HK-2 (cell line): ENCODE results near the gene HIRA.
"Not testable (repeated sequence)": the region's sequence is repeated elsewhere in the genome, so short reads cannot be mapped to it uniquely, and the experiment has no call there.

Experiments used
- DNase-seq: peaks from one replicate; pipeline ENCODE4 v3.0.0-alpha.2; 2018; ENCODE audit not compliant: unreplicated experiment

The HIRA gene

DNA sequence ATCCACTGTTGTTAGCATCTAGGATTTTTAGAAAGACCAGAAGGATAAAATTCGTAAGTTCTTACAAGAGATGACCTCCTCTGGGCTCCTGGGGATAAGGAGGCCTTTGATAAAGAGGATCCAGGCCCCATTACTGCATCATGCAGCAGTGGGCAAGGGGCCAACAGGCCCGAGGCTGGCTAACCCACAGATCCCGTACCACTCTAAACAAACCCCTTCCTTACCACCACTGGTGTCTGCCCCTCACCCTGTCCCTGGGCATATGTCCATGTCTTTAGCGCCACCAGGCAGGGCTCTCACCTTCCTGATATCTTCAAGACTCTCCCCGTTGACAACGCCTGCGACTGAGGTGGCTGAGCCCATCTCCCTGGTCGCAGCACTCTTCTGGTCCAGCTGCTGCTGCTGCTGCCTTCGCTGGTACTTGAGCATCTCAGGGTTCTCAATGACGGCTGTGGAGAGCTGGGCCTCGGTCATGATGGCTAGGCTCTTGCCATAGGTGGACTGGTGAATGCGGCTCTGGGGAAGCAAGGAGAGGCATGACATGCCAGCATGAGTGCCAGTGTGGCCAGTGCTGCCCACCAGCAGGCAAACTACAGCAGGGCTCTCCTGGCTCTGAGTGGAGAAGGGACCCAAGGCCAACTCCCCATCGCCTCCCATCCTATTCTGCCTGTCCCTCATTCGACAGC is 46.2 kb downstream of the HIRA start:
- no peak for DNase-seq

DNA sequence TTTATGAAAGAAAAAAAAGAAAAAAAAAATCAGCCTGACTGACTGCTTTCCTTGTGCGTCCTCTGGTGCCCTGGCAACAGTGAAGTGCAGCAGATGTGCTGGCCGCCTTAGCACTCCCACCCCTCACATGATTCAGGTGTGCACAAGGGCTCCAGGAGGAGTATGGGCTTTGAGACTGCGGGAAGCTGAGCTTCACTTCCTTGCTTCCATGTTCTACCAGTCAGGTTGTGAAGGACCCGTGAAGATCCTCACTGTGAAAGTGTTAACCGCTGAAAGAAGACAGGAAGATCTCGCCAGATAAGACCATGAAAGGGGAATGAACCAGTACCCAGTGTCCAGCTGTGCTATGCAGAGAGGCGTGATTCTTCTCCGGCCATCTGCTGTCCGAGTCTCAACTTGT is 48.2 kb downstream of the HIRA start:
- DNase-seq = no peak

DNA sequence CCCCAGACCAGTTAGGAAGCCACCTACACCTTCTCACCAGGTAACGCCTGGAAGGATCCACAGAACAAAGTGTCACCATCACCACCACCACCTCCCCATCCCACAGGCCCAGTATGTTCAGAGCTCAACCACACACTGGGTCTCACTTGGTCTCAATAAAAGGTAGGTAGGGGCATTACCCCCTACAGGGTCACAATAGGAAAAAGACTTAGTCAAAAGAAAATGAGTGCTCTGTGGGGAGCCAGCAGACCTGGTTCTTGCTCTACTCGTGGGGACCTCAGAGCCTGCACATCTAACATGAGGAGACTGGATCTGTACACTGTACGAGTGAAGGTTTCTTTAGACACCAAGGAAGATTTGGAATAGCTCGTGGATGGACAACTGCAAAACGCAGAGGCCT is 49.3 kb downstream of the HIRA start:
- no peak for DNase-seq

DNA sequence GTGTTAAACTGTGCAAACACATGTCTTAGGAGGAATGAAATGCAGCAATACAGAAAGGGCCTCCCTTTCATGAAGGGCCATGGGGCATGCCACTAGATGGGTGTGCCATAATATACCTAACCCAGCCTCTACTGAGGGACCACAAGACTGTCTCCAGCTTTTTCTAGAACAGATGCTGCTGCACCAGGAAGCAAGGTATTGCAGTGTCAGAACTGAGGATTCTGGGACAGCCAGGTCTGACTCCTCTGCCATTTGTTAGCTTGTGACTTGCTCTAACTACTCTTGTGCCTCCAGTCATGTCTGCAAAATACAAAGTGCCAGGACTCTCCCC is 53.2 kb downstream of the HIRA start:
- no peak for DNase-seq

DNA sequence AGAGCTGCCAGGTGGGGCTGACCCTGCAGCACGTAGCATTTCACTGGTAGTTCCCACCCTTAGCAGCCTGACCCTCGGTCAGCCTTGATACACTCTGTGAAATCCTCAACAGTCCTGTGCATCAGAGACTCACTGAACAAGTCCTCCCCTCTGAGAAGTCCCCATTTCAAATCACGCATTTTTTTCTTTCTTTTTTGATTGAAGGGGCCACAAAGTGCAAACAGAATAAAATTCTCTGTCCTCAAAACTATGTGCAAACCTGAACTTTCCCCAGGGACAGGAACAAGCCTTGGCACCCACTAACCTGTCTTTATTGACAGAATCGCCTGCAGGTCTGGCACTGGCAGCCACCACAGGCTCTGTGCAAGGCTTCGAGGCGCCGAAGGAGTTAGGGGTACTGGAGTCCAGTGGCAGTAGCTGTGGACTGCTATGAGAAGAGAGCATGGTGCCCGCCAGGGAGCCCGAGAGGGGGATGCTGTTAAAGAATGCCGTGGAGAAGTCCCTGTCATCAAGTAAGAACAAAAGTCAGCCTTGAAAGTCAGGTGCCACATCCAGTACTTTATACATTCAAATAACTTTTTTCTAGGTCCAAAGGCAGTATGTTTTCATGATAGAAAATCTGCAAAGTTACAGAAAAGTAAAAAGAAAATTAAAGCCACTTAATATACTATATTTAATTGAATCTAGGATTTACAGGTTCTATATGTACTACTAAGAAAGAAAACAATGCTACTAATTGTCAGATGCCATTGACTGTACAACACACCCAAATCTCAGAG is 53.8 kb downstream of the HIRA start:
- no peak for DNase-seq

DNA sequence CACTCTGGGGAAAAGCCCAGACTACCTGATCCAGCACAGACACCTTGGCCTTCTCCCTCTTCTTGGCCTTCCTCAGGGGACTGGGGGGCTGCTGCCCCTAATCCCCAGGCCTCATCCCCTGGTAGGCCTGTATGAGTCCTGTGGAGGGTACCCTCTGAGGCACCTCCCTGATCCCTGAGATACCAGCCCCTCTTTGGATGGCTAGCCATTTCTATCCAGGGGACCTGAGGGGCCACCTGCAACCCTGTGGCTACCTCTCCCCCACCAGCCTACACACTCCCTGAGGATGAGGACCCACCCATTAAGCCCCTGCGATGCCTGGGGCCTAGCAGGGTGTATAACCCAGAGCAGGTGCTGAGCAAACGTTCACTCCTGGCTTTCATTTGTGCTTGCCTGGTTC is 54.6 kb downstream of the HIRA start:
- DNase-seq = no peak

DNA sequence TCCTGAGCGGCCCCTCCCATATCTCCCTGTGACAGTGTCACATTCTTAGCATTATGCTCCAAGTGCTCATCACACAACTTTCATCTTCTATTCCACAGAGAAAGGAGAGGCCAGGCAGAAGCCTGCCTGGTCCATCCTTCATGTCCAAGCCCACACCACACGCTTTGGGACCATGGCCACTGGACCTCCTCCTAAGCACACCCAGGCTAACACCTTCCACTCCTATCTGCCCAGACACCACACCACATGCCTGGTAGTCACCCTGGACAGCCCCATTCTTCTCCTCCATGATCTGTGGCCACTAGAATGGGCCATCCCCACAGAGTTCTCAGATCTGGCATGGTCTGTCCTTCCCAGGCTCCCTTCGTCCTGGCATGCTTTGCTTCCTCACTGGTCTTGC is 55.3 kb downstream of the HIRA start:
- DNase-seq = no peak

DNA sequence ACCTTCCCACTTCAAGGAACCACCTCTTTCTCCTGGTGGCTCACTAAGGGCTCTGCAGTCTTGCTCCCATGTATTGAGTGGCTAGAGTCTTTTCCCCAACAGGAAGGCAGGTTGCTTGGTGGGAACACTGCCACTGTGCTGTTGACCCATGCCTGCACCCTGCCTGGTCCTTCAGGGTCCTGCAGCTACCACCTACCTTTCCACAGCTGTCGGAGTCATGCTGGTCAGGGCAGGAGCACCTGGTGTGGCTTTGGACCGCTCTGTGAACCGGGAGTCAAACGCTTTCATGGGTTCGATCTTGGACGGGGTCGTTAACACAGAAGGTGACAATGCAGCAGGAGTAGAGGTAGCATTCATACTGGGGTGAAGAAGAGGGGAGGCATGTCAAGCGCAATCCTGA is 56.1 kb downstream of the HIRA start:
- DNase-seq = no peak

DNA sequence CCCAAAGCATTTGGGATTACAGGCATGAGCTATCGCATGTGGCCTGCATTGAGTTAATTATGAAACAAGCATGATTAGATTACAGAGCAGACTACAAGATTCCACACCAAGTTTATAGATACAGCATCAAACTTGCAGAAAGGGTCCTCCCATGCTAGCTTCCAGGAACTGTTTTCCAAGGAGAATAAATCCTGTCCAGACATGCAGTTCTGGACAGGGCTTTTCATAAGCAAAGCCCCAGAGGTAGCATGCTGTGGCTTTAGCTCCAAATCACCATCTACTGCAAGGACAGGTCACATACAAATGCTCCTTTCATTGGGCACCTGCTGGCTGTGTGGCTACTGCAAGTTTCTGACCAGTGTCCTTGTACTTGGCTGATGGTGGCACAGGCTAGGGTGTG is 57.1 kb downstream of the HIRA start:
- no peak for DNase-seq

DNA sequence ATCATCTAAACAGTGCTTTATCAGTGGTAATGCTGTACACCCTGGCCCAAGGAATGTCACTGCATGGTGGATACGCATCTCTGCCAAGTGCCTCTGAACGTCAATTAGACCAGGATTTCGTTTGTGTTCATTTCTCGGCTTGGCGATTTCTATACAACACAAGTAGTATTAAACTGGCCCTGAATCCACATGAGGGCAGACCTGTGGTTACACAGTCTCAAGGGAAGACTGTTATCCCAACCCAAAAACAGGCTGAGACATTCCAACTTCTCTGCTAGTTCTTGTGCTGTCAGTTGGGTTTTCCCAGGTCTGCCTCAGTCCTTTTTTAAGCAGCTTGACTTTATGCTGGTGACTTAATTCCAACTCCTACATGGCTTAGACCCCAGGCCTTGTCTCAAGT is 58.1 kb downstream of the HIRA start:
- no peak for DNase-seq

DNA sequence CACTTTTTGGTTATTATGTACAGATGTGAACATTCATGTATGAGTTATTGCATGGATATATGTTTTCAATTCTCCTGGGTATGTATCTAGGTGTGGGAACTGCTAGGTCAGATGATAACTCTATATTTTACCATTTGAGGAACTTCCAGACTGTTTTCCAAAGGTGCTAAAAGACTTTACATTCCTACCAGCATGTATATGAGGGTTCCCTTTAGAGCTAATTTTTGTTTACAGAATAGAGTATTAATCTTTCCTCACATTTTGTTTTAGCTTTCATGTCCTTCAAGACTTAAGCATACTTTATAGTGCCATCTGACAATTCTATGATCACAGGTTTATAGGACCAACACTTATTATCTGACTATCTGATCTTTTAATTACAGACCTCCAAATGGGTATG is 59.6 kb downstream of the HIRA start:
- no peak for DNase-seq

DNA sequence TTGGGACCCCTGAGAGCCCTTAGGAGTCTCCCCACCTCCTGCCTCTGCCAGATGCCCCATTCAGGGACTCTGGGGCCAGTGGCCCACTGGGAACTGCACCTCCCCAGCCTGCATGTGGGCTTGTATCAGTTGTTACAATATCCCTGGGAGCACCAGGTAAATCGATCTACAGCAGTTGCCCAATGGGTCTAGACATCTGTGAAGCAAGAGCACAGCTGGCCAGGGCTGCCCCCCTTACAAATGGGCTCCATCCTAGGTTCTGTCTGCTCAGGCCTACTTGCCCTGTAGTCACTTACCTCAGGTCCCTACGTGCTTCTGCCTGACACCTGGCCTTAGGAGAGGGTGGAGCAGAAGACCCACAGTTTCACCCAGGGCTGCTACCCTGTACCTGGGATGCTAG is 62.7 kb downstream of the HIRA start:
- no peak for DNase-seq

DNA sequence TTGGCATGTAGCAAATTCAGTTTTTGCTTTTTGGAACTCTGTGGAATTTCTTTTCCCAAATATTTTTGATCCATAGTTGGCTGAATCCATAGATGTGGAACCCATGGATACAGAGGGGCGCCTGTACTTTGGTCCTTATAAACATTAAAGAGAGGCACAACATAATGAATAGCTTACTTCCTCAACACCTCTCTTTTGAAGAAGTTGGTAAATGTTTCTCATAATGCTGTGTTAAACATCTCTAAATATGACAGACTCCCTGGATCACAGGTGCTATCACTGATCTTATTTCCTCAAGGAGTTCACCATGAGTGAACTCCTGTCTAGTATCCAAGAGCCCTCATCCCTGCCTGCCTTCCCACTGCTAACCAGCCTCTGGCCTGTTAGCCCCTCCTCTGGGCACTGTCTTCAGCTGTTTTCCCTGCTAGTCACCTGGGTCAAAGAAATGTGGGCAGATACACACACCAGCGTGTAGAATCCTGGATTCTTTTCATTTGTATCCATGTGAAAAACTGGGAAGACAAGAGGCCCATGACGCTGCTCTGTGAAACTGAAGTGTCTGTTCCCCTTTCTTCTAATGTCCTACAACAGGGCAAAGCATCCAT is 63.7 kb downstream of the HIRA start:
- no peak for DNase-seq

DNA sequence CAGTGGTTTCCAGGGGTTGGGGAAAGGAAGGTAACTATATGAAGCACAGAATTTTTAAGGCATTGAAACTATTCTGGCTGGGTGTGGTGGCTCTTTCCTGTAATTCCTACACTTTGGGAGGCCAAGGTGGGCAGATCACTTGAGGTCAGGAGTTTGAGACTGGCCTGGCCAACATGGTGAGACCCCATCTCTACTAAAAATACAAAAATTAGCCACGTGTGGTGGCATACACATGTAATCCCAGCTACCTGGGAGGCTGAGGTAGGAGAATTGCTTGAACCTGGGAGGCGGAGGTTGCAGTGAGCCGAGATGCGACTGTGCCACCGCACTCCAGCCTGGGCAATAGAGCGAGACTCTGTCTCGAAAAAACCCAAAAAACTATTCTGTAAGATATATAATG is 68.0 kb downstream of the HIRA start:
- not testable (repeated sequence) for DNase-seq

DNA sequence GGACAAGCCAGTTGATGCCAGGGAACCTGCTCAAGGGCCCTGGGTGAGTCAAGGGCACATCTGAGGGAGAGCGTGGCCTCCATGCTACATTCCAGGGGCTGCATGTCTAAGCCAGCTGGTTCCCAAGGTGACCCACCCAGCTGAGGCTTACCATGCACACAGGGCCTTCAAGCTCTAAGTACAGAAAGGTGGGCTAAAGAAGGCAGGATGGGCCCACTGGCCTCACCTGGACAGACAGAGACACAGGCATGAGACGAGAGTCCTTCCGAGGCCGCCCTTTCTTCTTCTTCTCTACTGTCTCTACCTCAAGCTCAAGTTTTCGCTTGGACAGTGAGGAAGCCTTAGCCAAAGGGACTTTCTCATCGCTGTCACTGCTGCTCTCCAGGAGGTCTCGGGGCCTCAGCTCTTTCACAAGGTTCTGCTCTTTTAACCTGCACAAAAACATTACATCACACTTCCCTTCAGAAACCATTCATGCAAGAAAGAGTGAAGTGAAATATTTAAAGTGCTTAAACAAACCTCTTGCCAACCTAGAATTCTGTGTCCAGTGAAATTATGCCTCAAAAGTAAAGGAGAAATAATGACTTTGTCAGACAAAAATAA is 69.9 kb downstream of the HIRA start:
- DNase-seq = peak; percentile 34

DNA sequence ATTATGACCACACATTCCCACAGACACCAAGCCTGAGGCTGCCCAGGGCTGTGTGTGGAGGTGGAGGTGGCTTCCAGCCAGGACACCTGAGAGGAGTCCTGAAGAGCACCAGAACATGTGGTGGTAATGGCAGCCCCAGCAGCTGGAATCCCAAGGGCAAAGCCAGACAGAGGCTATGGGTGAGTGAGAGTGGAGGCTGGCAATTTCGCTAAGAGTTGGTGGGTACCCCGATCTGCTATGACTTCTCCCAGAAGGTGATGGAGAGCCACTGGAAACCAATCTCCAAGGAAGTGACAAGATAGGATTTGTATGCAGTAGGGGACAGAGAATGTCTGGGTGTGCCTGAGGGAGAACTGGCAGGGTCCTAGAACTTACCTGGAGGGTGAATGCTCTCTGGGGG is 70.7 kb downstream of the HIRA start:
- no peak for DNase-seq

DNA sequence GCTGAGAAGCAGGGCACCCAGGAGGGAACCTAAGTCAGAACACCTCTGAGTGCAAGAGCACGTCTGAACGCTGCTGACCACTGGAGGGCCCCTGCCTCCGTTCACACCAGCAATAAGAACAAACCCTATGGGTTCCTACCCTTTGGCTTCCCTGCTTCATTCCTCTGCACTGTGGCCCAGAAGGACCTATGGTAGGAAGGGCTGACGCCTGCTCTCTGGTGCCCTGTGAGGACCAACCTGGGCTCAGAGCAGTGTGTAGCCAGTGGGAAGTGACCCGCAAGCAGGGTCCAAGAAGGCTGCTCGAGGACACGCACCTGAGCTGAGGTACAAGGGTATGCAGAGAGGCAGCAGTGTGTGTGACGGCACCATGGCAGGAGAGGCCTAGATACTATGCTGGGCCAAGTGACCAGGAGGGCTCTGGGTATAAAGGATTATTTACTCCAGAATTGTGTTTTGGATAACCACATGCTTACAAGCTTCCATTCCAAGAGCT is 71.2 kb downstream of the HIRA start:
- no peak for DNase-seq

DNA sequence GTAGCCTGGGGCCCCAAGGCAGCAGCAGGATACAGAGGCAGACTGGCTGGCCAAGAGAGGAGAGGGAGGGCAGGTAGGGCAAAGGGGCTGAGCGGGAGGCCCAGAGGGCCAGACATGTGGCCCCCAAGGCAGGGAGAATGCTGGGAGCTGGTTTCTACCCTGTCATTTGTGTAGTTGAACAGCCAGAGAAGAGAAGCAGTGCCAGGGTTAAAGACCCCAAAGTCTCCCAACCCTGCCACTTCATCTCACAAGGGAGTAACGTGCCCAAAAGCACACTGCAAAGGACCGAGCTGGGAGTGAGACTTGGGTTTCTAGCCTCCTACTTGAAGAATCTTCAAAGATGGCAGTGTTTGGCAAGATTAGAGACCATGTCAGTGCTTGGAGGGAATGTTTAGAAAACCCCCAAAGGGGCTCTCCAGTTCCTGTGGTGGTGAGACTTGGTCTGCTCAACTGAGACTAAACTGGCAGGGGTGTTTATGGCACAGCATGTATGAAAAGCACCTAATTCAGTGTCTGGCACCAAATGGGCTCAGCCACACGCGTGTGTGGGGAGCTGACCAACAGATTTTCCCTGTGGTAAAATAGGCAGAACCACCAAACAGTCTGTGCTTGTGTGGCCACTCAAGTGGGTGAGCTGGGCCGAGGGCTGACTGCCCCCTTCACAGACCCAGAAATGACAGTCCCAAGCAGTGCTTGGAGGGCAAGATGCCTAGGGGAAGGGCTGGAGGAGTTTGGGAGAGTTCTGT is 71.8 kb downstream of the HIRA start:
- DNase-seq = no peak

DNA sequence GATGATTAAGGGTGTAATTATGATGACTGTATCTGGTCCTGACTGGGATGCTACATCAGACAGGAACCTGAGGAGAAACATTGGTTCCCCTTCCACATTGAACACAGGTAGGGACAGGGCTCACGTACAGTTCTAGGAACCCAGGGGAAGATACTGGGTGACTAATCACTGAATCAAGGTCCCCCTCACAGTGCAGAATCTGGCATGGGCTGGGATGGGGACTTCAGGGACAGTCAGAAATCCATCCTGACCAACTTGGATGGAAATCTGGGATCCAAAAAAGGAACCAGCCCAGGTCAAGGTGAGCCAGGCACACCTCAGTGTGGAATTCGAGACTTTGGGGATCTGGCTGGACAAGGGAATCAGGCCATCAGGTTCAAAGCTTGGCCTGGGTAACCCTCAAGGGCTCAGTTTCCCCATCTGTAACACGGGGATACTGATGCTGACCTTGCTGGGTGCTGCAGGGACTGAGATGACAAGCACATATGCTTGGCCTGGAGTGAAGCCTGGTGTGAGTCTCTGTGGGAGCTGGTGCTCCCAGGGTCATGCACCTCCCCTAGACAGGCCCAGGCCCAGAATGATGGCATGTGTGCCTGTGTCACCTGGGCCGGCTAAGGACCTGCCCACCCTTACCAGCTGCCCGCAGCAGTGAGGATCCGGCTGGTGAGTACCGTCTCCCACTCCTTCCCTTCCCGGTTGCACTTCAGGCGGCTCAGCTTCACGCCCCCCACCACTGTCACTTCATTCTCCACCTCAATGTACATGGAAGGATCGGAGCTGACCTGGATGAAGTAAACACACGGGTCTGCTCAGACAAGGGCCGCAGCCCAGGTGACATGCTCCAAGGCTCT is 72.6 kb downstream of the HIRA start:
- DNase-seq = no peak

DNA sequence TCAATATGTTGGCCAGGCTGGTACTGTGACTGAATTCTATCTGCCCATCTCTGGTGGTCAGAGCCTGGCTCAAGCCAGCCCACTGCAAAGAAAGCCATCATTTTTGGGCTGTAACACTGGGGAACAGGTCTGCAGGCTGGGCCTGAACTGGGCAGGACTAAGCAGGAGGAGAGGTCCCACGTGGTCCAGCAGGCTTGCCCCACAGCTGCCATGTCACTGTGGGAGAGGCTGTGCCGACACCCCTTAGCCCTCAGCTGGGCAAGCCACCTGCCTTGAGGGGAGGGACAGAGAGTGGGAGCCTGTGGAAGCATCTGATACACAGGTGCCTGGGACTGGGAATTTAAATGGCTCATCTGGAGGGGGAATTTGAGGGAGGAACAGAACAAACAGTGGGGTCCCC is 73.3 kb downstream of the HIRA start:
- no peak for DNase-seq
